ENCODE data around the gene FHIT.

DNA sequence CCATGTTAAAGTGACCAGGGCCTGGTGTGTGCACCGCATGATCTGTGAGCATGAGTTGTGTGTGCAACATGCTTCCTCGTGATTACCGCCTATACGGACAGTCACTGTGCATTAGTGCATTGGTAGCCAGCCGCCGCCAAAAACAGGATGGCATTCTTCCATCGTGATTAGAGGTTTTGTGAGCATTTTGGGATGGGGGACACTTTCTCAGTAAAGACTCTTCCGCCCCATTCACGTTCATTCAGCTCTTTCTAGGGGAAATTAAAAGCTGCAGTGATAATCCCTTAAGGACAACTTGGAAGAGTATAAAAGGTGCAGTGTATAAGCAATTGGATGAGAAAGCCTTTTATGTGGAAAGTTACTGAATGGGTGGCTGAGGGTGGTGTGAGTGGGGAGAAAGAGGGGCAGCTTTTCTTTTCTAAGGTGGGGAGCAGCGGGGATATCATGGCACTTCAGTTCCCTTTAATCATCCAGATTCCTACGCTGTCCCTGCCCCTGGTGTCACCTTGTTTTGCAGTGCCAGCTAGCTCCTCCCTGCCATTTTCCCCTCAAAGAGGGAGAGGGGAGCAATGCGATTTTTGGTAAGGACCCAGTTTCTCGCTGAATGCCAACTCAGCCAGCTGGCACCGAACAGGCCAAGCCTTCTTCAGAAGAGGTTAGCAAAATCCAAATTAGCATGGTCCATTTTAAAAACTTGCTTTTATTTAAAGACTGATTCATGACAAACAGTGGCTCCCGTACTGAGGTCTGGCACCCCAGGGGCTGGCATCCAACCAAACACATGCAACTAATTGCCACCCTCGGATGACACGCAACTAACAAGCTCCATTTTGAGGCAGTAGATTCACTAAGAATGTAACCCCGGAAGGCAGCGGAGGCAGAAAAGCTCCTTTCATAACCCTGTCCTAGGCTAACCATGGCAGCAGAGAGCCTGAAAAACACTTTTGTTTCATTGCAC lies 447.8 kb downstream of the FHIT start:
- TF ChIP-seq, protein P1, sequence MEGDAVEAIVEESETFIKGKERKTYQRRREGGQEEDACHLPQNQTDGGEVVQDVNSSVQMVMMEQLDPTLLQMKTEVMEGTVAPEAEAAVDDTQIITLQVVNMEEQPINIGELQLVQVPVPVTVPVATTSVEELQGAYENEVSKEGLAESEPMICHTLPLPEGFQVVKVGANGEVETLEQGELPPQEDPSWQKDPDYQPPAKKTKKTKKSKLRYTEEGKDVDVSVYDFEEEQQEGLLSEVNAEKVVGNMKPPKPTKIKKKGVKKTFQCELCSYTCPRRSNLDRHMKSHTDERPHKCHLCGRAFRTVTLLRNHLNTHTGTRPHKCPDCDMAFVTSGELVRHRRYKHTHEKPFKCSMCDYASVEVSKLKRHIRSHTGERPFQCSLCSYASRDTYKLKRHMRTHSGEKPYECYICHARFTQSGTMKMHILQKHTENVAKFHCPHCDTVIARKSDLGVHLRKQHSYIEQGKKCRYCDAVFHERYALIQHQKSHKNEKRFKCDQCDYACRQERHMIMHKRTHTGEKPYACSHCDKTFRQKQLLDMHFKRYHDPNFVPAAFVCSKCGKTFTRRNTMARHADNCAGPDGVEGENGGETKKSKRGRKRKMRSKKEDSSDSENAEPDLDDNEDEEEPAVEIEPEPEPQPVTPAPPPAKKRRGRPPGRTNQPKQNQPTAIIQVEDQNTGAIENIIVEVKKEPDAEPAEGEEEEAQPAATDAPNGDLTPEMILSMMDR (conservative IDR thresholded peaks at IDR 0.05; ENCODE audit: low read depth, low read length), result no peak
- no peak for TF ChIP-seq RAD21 (IDR thresholded peaks at IDR 0.05; ENCODE audit: low read length)
- TF ChIP-seq SMC3 (IDR thresholded peaks at IDR 0.05; ENCODE audit: low read depth, low read length), result no peak
- no peak for TF ChIP-seq MXI1 (IDR thresholded peaks at IDR 0.05; ENCODE audit: borderline replicate concordance, low read depth, low read length)
- TF ChIP-seq, protein P2, sequence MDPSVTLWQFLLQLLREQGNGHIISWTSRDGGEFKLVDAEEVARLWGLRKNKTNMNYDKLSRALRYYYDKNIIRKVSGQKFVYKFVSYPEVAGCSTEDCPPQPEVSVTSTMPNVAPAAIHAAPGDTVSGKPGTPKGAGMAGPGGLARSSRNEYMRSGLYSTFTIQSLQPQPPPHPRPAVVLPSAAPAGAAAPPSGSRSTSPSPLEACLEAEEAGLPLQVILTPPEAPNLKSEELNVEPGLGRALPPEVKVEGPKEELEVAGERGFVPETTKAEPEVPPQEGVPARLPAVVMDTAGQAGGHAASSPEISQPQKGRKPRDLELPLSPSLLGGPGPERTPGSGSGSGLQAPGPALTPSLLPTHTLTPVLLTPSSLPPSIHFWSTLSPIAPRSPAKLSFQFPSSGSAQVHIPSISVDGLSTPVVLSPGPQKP (IDR thresholded peaks at IDR 0.05; ENCODE audit: borderline replicate concordance, low read depth, low read length), result no peak
- TF ChIP-seq POLR2A (IDR thresholded peaks at IDR 0.05; ENCODE audit: low read depth, low read length), result no peak
- TF ChIP-seq RCOR1 (IDR thresholded peaks at IDR 0.05; ENCODE audit: insufficient replicate concordance, low read length), result no peak
- no peak for TF ChIP-seq CEBPB (IDR thresholded peaks at IDR 0.05; ENCODE audit: low read depth, low read length)
- TF ChIP-seq CHD1 (IDR thresholded peaks at IDR 0.05; ENCODE audit: low read depth, low read length), result no peak
- TF ChIP-seq BHLHE40 (IDR thresholded peaks at IDR 0.05; ENCODE audit: low read depth, low read length), result no peak
